ENCODE measurements around the gene DCXR.

DCXR gene

GRCh38 chr17:82037092-82037888 lies at the start of gene DCXR:
TSS of gene DCXR (minus strand) at chr17:82037697. CDS start at chr17:82037682, 15 bp downstream.
- DNase-seq: peak; percentile 94

- no peak for DNase-seq
Observed at GRCh38 chr17:82085931-82086764, 48.7 kb upstream of the DCXR start.

- no peak for DNase-seq
Observed at GRCh38 chr17:82085031-82085861, 47.7 kb upstream of the DCXR start.

GRCh38 chr17:82084373-82085030 lies 47.0 kb upstream of the DCXR start:
- no peak for DNase-seq

- DNase-seq: no peak
Observed at GRCh38 chr17:82083533-82084359, 46.2 kb upstream of the DCXR start.

- DNase-seq: no peak
Observed at GRCh38 chr17:82083009-82083408, 45.5 kb upstream of the DCXR start.

- DNase-seq: no peak
Observed at GRCh38 chr17:82082456-82082855, 45.0 kb upstream of the DCXR start.

GRCh38 chr17:82081966-82082365 lies 44.5 kb upstream of the DCXR start:
- no peak for DNase-seq

- DNase-seq: no peak
Observed at GRCh38 chr17:82081546-82081945, 44.0 kb upstream of the DCXR start.

GRCh38 chr17:82080789-82081464 lies 43.4 kb upstream of the DCXR start:
- DNase-seq: no peak

- no peak for DNase-seq
Observed at GRCh38 chr17:82080048-82080788, 42.7 kb upstream of the DCXR start.

- no peak for DNase-seq
Observed at GRCh38 chr17:82079001-82079677, 41.6 kb upstream of the DCXR start.

GRCh38 chr17:82078433-82078832 lies 40.9 kb upstream of the DCXR start:
- DNase-seq: no peak

- no peak for DNase-seq
Observed at GRCh38 chr17:82077617-82078358, 40.3 kb upstream of the DCXR start.

GRCh38 chr17:82076785-82077591 lies 39.5 kb upstream of the DCXR start:
- DNase-seq: no peak

GRCh38 chr17:82076018-82076784 lies 38.7 kb upstream of the DCXR start:
- no peak for DNase-seq

GRCh38 chr17:82073446-82073845 lies 35.9 kb upstream of the DCXR start:
- no peak for DNase-seq

All from inflammatory macrophage treated with lipopolysaccharide for 1 hour (primary cell).